BLaER1 (cell line): Measurements from ENCODE around the gene FAM131C.

ENCODE experiments used
- H3K27ac ChIP-seq: shearing (Covaris generic); formaldehyde crosslinking; 2 replicates; pipeline ENCODE4 v1.8.1; 2022
- H3K27me3 ChIP-seq: shearing (Covaris generic); formaldehyde crosslinking; 2 replicates; pipeline ENCODE4 v1.8.1; 2022
- H3K36me3 ChIP-seq: shearing (Covaris generic); formaldehyde crosslinking; 2 replicates; pipeline ENCODE4 v1.8.1; 2022
- H3K4me1 ChIP-seq: shearing (Covaris generic); formaldehyde crosslinking; 2 replicates; pipeline ENCODE4 v1.8.1; 2022
- H3K4me2 ChIP-seq: shearing (Covaris generic); formaldehyde crosslinking; 2 replicates; pipeline ENCODE4 v1.8.1; 2022
- H3K4me3 ChIP-seq: shearing (Covaris generic); formaldehyde crosslinking; 2 replicates; pipeline ENCODE4 v1.8.1; 2022
- H3K9ac ChIP-seq: shearing (Covaris generic); formaldehyde crosslinking; 2 replicates; pipeline ENCODE4 v1.8.1; 2022
- H3K9me3 ChIP-seq: shearing (Covaris generic); formaldehyde crosslinking; 2 replicates; pipeline ENCODE4 v1.8.1; 2022
- H4K20me1 ChIP-seq: shearing (Covaris generic); formaldehyde crosslinking; 2 replicates; pipeline ENCODE4 v1.8.1; 2022
- Cebpa-rat ChIP-seq: shearing (Covaris generic); IDR thresholded peaks from 2 replicates; pipeline ENCODE4 v1.8.1; 2022

The FAM131C gene

DNA sequence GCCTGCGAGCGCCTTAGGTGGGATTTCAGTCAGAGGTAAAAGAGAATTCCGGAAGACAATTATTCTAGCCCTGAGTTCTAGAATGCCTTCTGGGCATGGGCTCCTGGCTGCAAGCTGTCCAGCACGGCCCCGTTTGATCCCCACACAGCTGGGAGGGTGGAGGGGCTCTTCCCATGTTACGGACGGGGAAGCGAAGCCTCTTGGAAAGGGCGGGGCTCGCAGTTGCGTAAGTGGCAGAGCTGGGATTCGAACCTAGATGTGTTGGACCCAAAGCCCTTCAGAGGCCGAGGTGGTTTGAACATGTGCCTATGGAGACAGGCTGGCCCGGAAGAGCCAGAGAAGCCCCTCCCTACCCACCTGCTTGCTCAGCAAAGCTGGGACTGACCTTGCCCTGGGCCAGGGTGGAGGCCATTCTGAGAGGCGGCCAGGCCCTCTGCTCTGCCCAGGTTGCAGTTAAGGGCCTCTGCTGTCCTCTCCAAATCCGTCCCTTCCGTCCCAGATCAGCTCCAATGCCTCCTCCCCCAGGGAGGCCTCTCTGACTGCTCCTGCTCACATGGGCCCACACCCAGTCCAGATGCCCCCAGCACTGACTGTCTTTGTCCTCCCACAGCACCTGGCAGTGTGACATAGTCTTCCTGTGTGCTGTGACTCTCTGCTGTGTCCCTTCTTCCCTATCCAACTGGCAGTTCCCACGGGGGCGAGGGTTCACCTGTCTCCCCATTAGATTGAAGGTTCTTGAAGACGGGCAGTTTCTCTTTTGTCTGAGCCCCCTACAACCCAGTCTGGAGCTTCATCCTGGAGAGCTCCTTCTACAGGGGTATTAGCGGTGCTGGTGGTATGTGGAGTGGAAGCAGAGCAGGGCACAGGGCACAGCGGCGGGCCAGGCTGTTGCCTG is 54.5 kb downstream of the FAM131C start:
- no peak for TF ChIP-seq Cebpa-rat
- no peak overlapping the region for H3K4me3 ChIP-seq
- H3K27ac ChIP-seq = peak overlapping the region; percentile 87; the same call in 1 of the 2 replicates
- H3K4me1 ChIP-seq = peaks cover 99% of the 10 kb centered on the region
- H3K27me3 ChIP-seq = no peaks in the 10 kb centered on the region
- H3K9me3 ChIP-seq = no peaks in the 10 kb centered on the region
- peak overlapping the region; percentile 92 for H3K4me2 ChIP-seq
- H4K20me1 ChIP-seq = no peaks in the 10 kb centered on the region
- H3K36me3 ChIP-seq = no peaks in the 10 kb centered on the region
- peak overlapping the region; percentile 50; the same call in 1 of the 2 replicates for H3K9ac ChIP-seq

DNA sequence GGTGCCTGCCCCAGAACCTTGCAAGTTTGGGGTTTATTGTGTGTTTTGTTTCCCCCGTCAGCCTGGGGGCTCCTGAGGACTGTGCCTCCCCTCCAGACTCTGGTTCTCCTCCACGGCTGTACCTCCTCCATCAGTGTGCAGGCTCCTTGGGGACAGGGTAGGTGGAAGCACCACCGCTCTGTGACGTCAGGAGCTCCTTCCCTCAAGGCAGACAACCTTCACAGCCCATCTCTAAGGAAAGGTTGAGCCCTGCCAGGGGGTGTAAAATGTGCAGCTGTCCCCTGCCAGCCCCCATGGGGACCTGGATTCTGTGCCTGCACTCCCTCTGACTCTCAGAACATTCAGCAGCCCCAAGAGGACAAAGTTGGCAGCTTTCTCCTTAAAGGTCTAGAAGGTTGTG is 55.1 kb downstream of the FAM131C start:
- Histone ChIP-seq H3K4me2 (peak overlapping the region; percentile 92), H3K4me3 (no peak overlapping the region), H3K36me3 (no peaks in the 10 kb centered on the region), H3K9me3 (no peaks in the 10 kb centered on the region), H3K4me1 (peaks cover 99% of the 10 kb centered on the region), H3K9ac (0 out of 2 replicates have a peak overlapping the region, but pooled peaks have one; percentile 50), H3K27ac (peak overlapping the region; percentile 87), H3K27me3 (no peaks in the 10 kb centered on the region), H4K20me1 (no peaks in the 10 kb centered on the region)
- TF ChIP-seq Cebpa-rat = no peak

DNA sequence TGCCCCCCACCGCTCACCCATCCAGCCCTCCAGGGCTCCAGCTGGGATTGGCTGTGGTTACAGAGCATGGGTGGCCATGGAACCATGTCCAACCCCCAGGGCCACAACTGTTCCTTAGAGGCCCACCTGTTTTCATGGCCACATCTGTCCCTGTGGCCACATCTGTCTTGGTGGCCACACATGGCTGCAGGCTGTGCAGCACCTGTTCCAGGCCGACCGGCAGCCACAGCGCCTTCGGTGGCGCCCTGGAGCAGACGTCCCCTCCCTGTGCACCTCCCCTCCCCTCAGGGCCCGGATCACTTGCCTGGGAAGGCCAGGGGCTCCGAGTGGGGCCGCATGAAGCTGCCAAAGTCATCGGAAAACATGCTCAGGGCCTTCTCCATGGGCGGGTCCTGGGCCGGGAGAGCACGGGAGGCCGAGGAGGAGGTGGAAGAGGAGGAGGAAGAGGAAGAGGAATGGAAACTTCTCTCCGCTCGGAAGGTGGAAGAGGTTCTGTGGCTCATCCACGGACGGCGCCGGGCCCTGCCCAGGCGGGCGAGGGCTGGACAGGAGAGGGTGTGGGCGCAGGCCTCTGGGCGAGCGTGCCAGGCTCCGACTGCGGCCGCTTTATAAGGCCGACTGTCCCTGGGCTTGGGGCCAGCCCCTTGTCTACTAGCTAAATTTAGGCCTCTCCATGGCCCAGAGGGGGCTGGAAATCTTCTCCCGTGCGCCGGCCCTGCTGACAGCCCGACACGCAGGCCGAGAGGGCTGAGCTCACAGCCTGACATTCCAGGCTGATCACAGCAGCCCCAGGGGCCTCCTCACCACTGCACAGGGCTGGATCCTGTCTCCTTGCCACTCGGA is 55.8 kb downstream of the FAM131C start, which contains the start of gene HSPB7:
TSS of gene HSPB7 (minus strand) at position 583 of the 843 bp plus-strand sequence. CDS start at position 503, 80 bp downstream.
- peak within 1 kb of the TSS; percentile 4; the same call in 1 of the 2 replicates for H3K4me3 ChIP-seq
- no peaks in the 10 kb centered on the region for H3K9me3 ChIP-seq
- peaks cover 96% of the 10 kb centered on the region for H3K4me1 ChIP-seq
- peak within 1 kb of the TSS; percentile 87 for H3K27ac ChIP-seq
- no peaks in the 10 kb centered on the region for H4K20me1 ChIP-seq
- H3K9ac ChIP-seq = peak within 1 kb of the TSS; percentile 50
- H3K4me2 ChIP-seq = peak within 1 kb of the TSS; percentile 92
- H3K27me3 ChIP-seq = no peaks in the 10 kb centered on the region
- H3K36me3 ChIP-seq = no peaks in the 10 kb centered on the region
- no peak for TF ChIP-seq Cebpa-rat

DNA sequence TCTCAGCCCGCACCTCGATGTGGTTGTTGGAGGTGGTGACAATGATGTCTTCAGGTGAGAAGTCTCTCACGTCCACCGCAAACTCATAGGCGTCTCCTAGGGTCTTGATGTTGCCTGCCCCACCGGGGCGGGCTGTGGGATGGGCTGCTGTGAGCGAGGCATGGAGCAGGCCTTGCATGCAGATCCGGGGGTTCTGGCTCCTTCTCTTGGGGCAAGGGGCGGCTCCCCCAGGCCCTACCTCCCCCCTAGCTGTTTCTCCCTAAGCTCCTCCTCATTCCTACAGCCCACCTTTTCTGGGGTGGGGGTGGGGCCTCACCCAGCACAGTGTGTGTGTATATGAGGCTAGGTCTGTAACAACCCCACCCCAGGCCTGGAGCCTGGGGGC is 56.4 kb downstream of the FAM131C start:
- Histone ChIP-seq H3K4me2 (peak overlapping the region; percentile 92), H4K20me1 (no peaks in the 10 kb centered on the region), H3K9me3 (no peaks in the 10 kb centered on the region), H3K36me3 (no peaks in the 10 kb centered on the region), H3K4me1 (peaks cover 96% of the 10 kb centered on the region), H3K9ac (peak overlapping the region; percentile 29; the same call in 1 of the 2 replicates), H3K4me3 (peak overlapping the region; percentile 4; the same call in 1 of the 2 replicates), H3K27me3 (no peaks in the 10 kb centered on the region), H3K27ac (peak overlapping the region; percentile 87)
- TF ChIP-seq Cebpa-rat = no peak

DNA sequence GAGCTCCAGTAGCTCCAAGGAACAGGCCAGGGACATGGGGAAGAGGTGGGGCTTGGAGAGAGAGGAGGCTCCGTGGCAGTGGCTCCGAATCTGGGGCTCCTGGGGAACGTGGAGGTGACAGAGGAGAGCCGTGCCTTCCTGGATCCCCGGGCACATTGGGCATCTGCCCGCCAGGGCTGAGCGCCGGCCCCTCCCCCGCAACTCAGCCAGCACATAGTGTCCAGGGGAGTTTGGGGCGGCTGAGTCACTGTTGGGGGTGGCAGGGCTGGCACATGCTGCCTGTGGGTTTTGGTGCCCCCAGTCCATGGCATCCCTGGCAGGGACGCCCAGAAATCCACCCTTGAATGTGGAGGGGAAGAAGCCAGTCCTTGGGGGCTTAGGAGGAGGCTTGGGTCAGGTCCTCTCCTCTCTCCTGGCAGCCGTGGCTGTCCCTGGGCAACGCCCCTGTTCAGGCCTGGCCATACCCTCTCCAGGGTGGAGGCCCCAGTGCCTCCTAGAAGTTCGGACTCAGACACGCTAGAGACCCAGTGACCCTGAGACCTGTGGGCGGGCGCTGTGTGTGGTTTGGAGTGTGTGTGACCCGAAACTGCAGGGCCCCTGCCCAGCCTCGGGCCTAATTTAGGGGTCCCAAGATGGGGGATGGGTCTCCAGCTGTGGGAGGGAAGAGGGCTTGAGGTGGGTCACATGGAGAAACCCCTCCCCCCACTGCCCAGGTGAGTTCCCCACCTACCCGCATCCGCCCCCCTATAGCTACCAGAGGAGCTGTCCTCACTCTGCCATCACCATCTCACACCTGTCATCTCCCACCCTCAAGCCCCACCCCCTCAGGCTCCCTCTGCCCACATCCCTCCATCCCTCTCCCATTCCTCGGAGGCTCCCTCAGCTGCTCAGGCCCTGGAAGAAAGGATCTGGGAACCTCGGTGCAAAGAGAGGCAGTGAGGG is 57.2 kb downstream of the FAM131C start:
- Histone ChIP-seq H3K27ac (peak overlapping the region; percentile 87), H3K4me3 (peak overlapping the region; percentile 22; the same call in 1 of the 2 replicates), H3K36me3 (no peaks in the 10 kb centered on the region), H3K9ac (peak overlapping the region; percentile 76), H3K4me2 (peak overlapping the region; percentile 92), H4K20me1 (no peaks in the 10 kb centered on the region), H3K4me1 (peaks cover 96% of the 10 kb centered on the region), H3K27me3 (no peaks in the 10 kb centered on the region), H3K9me3 (no peaks in the 10 kb centered on the region)
- TF ChIP-seq Cebpa-rat = no peak

DNA sequence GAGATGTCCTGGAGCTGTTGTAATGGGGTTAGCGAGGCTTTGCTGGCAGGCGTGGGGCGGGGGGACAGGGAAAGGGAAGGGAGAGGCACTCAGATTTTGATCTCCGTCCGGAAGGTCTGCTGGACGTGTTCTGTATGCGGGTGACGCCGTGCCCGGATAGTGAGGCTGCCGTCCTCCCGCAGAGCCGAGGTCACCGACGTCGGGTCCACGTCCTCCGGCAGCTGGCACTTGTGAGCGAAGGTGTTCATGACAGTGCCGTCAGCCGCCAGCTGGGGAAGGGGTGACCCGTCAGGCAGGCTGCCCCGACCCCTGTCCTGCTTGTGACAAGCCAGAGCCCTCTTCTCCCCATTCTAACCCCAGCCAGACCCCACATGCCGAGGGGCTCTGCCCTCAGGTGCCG is 58.0 kb downstream of the FAM131C start:
- no peaks in the 10 kb centered on the region for H4K20me1 ChIP-seq
- H3K9me3 ChIP-seq = no peaks in the 10 kb centered on the region
- no peak for TF ChIP-seq Cebpa-rat
- peak overlapping the region; percentile 22; the same call in 1 of the 2 replicates for H3K4me3 ChIP-seq
- H3K36me3 ChIP-seq = no peaks in the 10 kb centered on the region
- peak overlapping the region; percentile 87 for H3K27ac ChIP-seq
- H3K4me2 ChIP-seq = peak overlapping the region; percentile 92
- H3K4me1 ChIP-seq = peaks cover 97% of the 10 kb centered on the region
- peak overlapping the region; percentile 76 for H3K9ac ChIP-seq
- no peaks in the 10 kb centered on the region for H3K27me3 ChIP-seq

DNA sequence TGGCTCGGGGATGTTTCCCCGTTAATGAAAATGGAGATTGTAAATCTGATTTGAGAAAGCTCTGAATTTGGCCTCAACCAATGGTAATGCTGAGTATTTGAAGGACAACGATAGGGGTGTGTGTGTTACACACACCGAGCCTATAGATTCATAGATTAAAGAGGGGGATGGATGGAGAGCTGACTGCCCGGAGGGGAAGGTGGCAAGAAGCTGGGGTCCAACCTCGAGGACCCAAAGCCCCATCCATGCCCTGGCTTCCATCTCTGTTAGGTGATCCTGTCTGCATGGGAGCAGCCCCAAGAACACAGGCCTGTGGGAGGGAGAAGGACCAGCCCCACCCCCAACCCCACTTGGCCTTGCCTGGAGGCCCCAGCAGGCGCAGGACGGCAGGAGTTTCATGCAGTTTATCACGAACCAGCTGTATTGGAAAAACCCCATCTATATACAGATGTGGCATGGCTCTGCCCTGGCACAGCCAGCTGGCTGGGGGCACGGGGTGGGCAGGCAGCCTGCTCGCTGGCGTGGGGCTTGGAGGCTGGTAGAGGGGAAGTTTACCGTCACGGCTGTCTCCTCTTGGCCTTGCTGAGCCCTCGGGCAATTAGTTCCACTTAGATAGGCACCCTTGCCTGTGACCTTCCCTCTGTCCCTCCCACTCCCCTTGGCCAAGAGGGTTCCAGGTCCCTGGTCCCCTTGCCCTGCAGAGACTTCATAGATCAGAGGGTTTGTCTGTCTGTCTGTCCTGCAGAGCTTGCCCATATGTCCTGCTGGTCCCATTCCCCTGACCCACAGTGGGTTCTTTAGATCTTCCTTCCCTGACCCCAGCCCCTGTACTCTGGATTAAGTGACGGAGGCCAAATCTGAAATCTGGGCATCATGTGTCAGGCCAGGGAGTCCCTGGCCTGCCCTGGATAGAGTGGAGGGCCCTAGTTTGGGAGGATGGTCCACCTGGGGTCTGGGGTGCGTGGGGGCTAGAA is 58.7 kb downstream of the FAM131C start:
- peak overlapping the region; percentile 87 for H3K27ac ChIP-seq
- no peaks in the 10 kb centered on the region for H3K36me3 ChIP-seq
- no peak overlapping the region for H3K4me3 ChIP-seq
- no peaks in the 10 kb centered on the region for H4K20me1 ChIP-seq
- peaks cover 97% of the 10 kb centered on the region for H3K4me1 ChIP-seq
- H3K9ac ChIP-seq = peak overlapping the region; percentile 76
- no peak for TF ChIP-seq Cebpa-rat
- H3K9me3 ChIP-seq = no peaks in the 10 kb centered on the region
- H3K27me3 ChIP-seq = no peaks in the 10 kb centered on the region
- H3K4me2 ChIP-seq = peak overlapping the region; percentile 92

DNA sequence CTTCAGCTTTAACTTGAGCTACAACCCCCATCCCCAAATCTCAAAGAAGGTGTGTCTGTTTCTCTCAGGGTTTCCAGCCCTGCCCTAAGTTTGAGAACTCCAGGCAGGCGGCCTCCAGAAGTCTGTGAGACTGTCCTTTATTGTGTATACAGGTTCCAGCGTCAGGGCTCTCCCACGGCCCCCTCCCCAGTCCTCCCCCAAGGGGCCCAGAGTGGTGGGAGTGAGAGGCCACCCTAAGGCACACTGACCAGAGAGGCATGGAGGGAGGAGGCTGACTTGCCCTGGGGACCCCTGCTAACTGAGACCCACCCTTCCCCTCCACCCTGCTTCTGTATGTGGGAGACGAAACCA is 59.6 kb downstream of the FAM131C start:
- Histone ChIP-seq H3K36me3 (no peaks in the 10 kb centered on the region), H3K4me3 (peak overlapping the region; percentile 64), H4K20me1 (no peaks in the 10 kb centered on the region), H3K27me3 (no peaks in the 10 kb centered on the region), H3K9me3 (no peaks in the 10 kb centered on the region), H3K9ac (peak overlapping the region; percentile 76), H3K27ac (peak overlapping the region; percentile 87), H3K4me2 (peak overlapping the region; percentile 92), H3K4me1 (peaks cover 92% of the 10 kb centered on the region)
- no peak for TF ChIP-seq Cebpa-rat
